ENCODE results near the gene PTPDC1. TPM values are rescaled to one million over a fixed set of nuclear protein-coding genes. Genes with fewer than 3 reads are reported as not detected.

Gene PTPDC1
- total and polyA plus RNA-seq, 2 of the 8 experiments (the other 6 are each of a cell fraction or from before 2014, with no cell fraction given): 4.1 to 7.3 TPM

DNA sequence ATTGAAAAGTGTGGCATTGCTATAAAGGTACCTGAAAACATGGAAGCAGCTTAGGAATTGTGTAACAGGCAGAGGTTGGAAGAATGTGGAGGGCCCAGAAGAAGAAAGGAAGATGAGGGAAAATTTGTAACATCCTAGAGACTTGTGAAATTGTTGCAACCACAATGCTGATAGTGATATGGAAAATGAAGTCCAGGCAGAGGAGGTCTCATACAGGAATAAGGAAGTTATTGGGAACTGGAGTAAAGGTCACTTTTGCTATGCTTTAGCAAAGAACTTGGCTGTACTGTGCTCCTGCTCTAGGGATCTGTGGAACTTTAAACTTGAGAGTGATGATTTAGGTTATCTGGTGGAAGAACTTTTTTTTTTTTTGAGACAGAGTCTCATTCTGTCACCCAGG, 43.5 kb downstream of the PTPDC1 start:
- H3K79me1 ChIP-seq (ENCODE audit: low read depth, low read length): no peaks in the 10 kb centered on the region
- H3K9me3 ChIP-seq (ENCODE audit: insufficient read depth in 2 of 2, low read depth in 1 of 2, low read length in 1 of 2): peaks cover 22 to 32% of the 10 kb centered on the region in 2 experiments
- no peak overlapping the region for H3K56ac ChIP-seq (replicated peaks; ENCODE audit: insufficient read length, low read depth, low read length)
- no peak overlapping the region for H4K91ac ChIP-seq (replicated peaks; ENCODE audit: insufficient read length, low read length)
- no peak overlapping the region for H4K5ac ChIP-seq (ENCODE audit: insufficient read length, low read depth, low read length)
- no peak overlapping the region for H3K23ac ChIP-seq (ENCODE audit: insufficient read length)
- H3K36me3 ChIP-seq (ENCODE audit: control insufficient read depth in 2 of 4, insufficient read depth in 4 of 4, low read length in 3 of 4): no peaks in the 10 kb centered on the region
- H2BK15ac ChIP-seq (ENCODE audit: low read length): no peak overlapping the region
- no peak overlapping the region for H2AFZ ChIP-seq (ENCODE audit: low read length)
- no peaks in the 10 kb centered on the region for H4K20me1 ChIP-seq (replicated peaks in 1 of 2; ENCODE audit: control insufficient read depth in 1 of 2, insufficient read depth in 2 of 2, low read length in 2 of 2)
- H3K27ac ChIP-seq (ENCODE audit: low read depth, low read length): no peak overlapping the region
- no peaks in the 10 kb centered on the region for H3K4me1 ChIP-seq (replicated peaks in 1 of 4; ENCODE audit: control insufficient read depth in 3 of 4, insufficient read depth in 4 of 4, low read length in 3 of 4)
- H2BK12ac ChIP-seq (ENCODE audit: low read depth, low read length): no peak overlapping the region
- no peak overlapping the region for H3K4ac ChIP-seq (replicated peaks; ENCODE audit: insufficient read length, low read depth, low read length)
- DNase-seq (ENCODE audit: low read depth in 1 of 2, low spot score in 2 of 2) (no peak), FAIRE-seq (no peak)
- no peak overlapping the region for H2BK20ac ChIP-seq (ENCODE audit: low read length)
- H3K27me3 ChIP-seq (replicated peaks in 1 of 4; ENCODE audit: control insufficient read depth in 3 of 4, extremely low read depth in 1 of 4, insufficient read depth in 3 of 4, low read length in 3 of 4): no peaks in the 10 kb centered on the region
- H2AK5ac ChIP-seq (ENCODE audit: low read depth, low read length): no peak overlapping the region
- no peaks in the 10 kb centered on the region for H3K23me2 ChIP-seq (ENCODE audit: low read depth, low read length)
- H4K8ac ChIP-seq (ENCODE audit: extremely low read depth, insufficient read depth, low read length): no peak overlapping the region
- POLR2A ChIA-PET (ENCODE audit: partially characterized antibody): no interaction called here
- no peaks in the 10 kb centered on the region for H3K79me2 ChIP-seq (ENCODE audit: control insufficient read depth in 1 of 2, insufficient read depth in 2 of 2, low read length in 2 of 2)
- H3K4me2 ChIP-seq (ENCODE audit: insufficient read depth in 1 of 2, low read depth in 2 of 2, low read length in 2 of 2): no peak overlapping the region
- no peak overlapping the region for H3K9ac ChIP-seq (replicated peaks in 1 of 4; ENCODE audit: extremely low read depth in 1 of 4, low read depth in 3 of 4, low read length in 3 of 4)
- H3K14ac ChIP-seq (ENCODE audit: insufficient read length): no peak overlapping the region
- no peak overlapping the region for H3K18ac ChIP-seq (ENCODE audit: extremely low read depth, low read length)
- CTCF ChIA-PET (ENCODE audit: partially characterized antibody): no interaction called here
- no peak overlapping the region for H2BK120ac ChIP-seq (replicated peaks; ENCODE audit: low read depth, low read length)
- no peak overlapping the region for H3K4me3 ChIP-seq (ENCODE audit: extremely low read depth in 1 of 4, insufficient read depth in 2 of 4, low read depth in 3 of 4, low read length in 4 of 4)
- no peak overlapping the region for H2BK5ac ChIP-seq (ENCODE audit: low read depth, low read length)
- no peak for TF ChIP-seq TEAD4 (IDR thresholded peaks at IDR 0.05; ENCODE audit: low read depth, low read length)
- TF ChIP-seq POU5F1 (IDR thresholded peaks at IDR 0.05; ENCODE audit: low read depth, low read length): no peak
- TF ChIP-seq RNF2 (IDR thresholded peaks at IDR 0.05; ENCODE audit: borderline replicate concordance, low read depth, low read length, missing control alignments, poor library complexity, severe bottlenecking): no peak
- no peak for TF ChIP-seq BACH1 (IDR thresholded peaks at IDR 0.05; ENCODE audit: low read length)
